HepG2 (cell line): ENCODE measurements around the gene CSNK1G3. TPM values are rescaled to one million over a fixed set of nuclear protein-coding genes. Genes with fewer than 3 reads are reported as not detected.

Experiments
- HDAC1 ChIP-seq: sonication (generic); formaldehyde crosslinking; IDR thresholded peaks from 2 replicates; pipeline ENCODE4 v1.5.1; 2020; ENCODE audit warnings: mild to moderate bottlenecking, missing genetic modification reagents
- KLF9 ChIP-seq: IDR thresholded peaks from 2 replicates; pipeline ENCODE4 v1.6.1; 2016; ENCODE audit warnings: low read depth
- KMT2A ChIP-seq: sonication (generic); formaldehyde crosslinking; IDR thresholded peaks from 2 replicates; pipeline ENCODE4 v1.4.0; 2020; ENCODE audit warnings: missing genetic modification reagents
- MXI1 ChIP-seq: IDR thresholded peaks from 3 replicates; pipeline ENCODE4 v1.6.1; 2012; ENCODE audit warnings: low read depth, low read length, inconsistent platforms, borderline replicate concordance
- NCOR1 ChIP-seq: fragments of 200-600 bp; sonication (generic); IDR thresholded peaks from 2 replicates; pipeline ENCODE4 v1.7.0; 2017; ENCODE audit warnings: antibody characterized with exemption, low read length, borderline replicate concordance
- NR2C2 ChIP-seq: sonication (generic); formaldehyde crosslinking; IDR thresholded peaks from 2 replicates; pipeline ENCODE4 v1.4.0; 2020; ENCODE audit warnings: missing genetic modification reagents, mild to moderate bottlenecking, moderate library complexity, borderline replicate concordance
- SALL1 ChIP-seq: sonication (generic); formaldehyde crosslinking; IDR thresholded peaks from 2 replicates; pipeline ENCODE4 v1.8.0; 2022; ENCODE audit warnings: mild to moderate bottlenecking, missing genetic modification reagents
- SAP130 ChIP-seq: IDR thresholded peaks from 2 replicates; pipeline ENCODE4 v1.6.1; 2016; ENCODE audit warnings: low read depth
- TEAD3 ChIP-seq: optimal IDR thresholded peaks from 2 replicates; pipeline ENCODE3; 2016; ENCODE audit warnings: borderline replicate concordance
- YEATS4 ChIP-seq: sonication (generic); formaldehyde crosslinking; IDR thresholded peaks from 2 replicates; pipeline ENCODE4 v1.4.0; 2020; ENCODE audit warnings: missing genetic modification reagents, borderline replicate concordance
- ZFX ChIP-seq: sonication (generic); formaldehyde crosslinking; IDR thresholded peaks from 2 replicates; pipeline ENCODE4 v1.4.0; 2020; ENCODE audit warnings: mild to moderate bottlenecking, low read depth, missing genetic modification reagents, moderate library complexity
- ZNF18 ChIP-seq: sonication (generic); formaldehyde crosslinking; IDR thresholded peaks from 2 replicates; pipeline ENCODE4 v1.8.0; 2022; ENCODE audit warnings: mild to moderate bottlenecking, missing genetic modification reagents; ENCODE audit not compliant: insufficient replicate concordance
- ZNF749 ChIP-seq: sonication (generic); formaldehyde crosslinking; IDR thresholded peaks from 2 replicates; pipeline ENCODE4 v1.8.0; 2022; ENCODE audit warnings: mild to moderate bottlenecking, missing genetic modification reagents, moderate library complexity, borderline replicate concordance
- polyA plus RNA-seq, 8 experiments: library from polyadenylated mRNA; depleted of rRNA in 3 of 8; stranded (reverse) in 7 of 8; unstranded in 1 of 8; fragments of >200 nt; fragmentation: Illumina TruSeq in 4 of 8; extraction: Trizol in 4 of 8; gene quantifications; 2 replicates each; pipeline versions ENCODE4 v1.2.1 to v1.2.3, GENCODE V29; 2011 to 2016; ENCODE audit warnings: low read depth in 4 of 8, missing spikeins in 1 of 8, mixed read lengths in 1 of 8; ENCODE audit not compliant: insufficient read depth in 1 of 8
- total RNA-seq, 5 experiments: library from RNA; depleted of rRNA; stranded (reverse); fragments of >200 nt; fragmentation: Illumina TruSeq; extraction: Trizol; gene quantifications; 2 replicates each; pipeline ENCODE4 v1.2.3, GENCODE V29; 2016; ENCODE audit warnings: low read depth in 1 of 5
- TF ChIP-seq, protein P1 (sequence below): IDR thresholded peaks from 2 replicates; pipeline ENCODE4 v1.6.1; 2016; ENCODE audit warnings: mild to moderate bottlenecking
- TF ChIP-seq, protein P2 (sequence below): sonication (generic); formaldehyde crosslinking; IDR thresholded peaks from 2 replicates; pipeline ENCODE4 v1.4.0; 2020; ENCODE audit warnings: missing genetic modification reagents
- TF ChIP-seq, protein P3 (sequence below): sonication (generic); formaldehyde crosslinking; IDR thresholded peaks from 2 replicates; pipeline ENCODE4 v1.4.0; 2020; ENCODE audit warnings: mild to moderate bottlenecking, missing genetic modification reagents, borderline replicate concordance

CSNK1G3 gene
- total and polyA plus RNA-seq, 2 of the 13 experiments (the other 11 are each of a cell fraction or from before 2014, with no cell fraction given), result 11.3 to 31.5 TPM

GRCh38 chr5:123512611-123513461 lies 859 bp downstream of the CSNK1G3 start (continued):
- TF ChIP-seq YEATS4 (CRISPR knock-in tag) (0 out of 2 replicates have a peak, but pooled peaks have one; percentile 32), SALL1 (CRISPR knock-in tag) (0 out of 2 replicates have a peak, but pooled peaks have one; percentile 18), TEAD3 (CRISPR knock-in tag) (peak; percentile 9), ZFX (CRISPR knock-in tag) (peak; percentile 41; the same call in 1 of the 2 replicates), NR2C2 (CRISPR knock-in tag) (0 out of 2 replicates have a peak, but pooled peaks have one; percentile 23), MXI1 (0 out of 3 replicates have a peak, but pooled peaks have one; percentile 26), KLF9 (CRISPR knock-in tag) (0 out of 2 replicates have a peak, but pooled peaks have one; percentile 16), KMT2A (peak; percentile 47; the same call in 1 of the 2 replicates), SAP130 (CRISPR knock-in tag) (peak; percentile 66), ZNF749 (CRISPR knock-in tag) (no peak), NCOR1 (no peak), ZNF18 (CRISPR knock-in tag) (no peak), HDAC1 (peak; percentile 29; the same call in 1 of the 2 replicates)
- TF ChIP-seq, protein P1, sequence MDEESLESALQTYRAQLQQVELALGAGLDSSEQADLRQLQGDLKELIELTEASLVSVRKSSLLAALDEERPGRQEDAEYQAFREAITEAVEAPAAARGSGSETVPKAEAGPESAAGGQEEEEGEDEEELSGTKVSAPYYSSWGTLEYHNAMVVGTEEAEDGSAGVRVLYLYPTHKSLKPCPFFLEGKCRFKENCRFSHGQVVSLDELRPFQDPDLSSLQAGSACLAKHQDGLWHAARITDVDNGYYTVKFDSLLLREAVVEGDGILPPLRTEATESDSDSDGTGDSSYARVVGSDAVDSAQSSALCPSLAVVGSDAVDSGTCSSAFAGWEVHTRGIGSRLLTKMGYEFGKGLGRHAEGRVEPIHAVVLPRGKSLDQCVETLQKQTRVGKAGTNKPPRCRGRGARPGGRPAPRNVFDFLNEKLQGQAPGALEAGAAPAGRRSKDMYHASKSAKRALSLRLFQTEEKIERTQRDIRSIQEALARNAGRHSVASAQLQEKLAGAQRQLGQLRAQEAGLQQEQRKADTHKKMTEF (CRISPR knock-in tag), result 0 out of 2 replicates have a peak, but pooled peaks have one; percentile 18
- TF ChIP-seq, protein P2, sequence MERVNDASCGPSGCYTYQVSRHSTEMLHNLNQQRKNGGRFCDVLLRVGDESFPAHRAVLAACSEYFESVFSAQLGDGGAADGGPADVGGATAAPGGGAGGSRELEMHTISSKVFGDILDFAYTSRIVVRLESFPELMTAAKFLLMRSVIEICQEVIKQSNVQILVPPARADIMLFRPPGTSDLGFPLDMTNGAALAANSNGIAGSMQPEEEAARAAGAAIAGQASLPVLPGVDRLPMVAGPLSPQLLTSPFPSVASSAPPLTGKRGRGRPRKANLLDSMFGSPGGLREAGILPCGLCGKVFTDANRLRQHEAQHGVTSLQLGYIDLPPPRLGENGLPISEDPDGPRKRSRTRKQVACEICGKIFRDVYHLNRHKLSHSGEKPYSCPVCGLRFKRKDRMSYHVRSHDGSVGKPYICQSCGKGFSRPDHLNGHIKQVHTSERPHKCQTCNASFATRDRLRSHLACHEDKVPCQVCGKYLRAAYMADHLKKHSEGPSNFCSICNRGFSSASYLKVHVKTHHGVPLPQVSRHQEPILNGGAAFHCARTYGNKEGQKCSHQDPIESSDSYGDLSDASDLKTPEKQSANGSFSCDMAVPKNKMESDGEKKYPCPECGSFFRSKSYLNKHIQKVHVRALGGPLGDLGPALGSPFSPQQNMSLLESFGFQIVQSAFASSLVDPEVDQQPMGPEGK (CRISPR knock-in tag), result peak; percentile 54; the same call in 1 of the 2 replicates
- TF ChIP-seq, protein P3, sequence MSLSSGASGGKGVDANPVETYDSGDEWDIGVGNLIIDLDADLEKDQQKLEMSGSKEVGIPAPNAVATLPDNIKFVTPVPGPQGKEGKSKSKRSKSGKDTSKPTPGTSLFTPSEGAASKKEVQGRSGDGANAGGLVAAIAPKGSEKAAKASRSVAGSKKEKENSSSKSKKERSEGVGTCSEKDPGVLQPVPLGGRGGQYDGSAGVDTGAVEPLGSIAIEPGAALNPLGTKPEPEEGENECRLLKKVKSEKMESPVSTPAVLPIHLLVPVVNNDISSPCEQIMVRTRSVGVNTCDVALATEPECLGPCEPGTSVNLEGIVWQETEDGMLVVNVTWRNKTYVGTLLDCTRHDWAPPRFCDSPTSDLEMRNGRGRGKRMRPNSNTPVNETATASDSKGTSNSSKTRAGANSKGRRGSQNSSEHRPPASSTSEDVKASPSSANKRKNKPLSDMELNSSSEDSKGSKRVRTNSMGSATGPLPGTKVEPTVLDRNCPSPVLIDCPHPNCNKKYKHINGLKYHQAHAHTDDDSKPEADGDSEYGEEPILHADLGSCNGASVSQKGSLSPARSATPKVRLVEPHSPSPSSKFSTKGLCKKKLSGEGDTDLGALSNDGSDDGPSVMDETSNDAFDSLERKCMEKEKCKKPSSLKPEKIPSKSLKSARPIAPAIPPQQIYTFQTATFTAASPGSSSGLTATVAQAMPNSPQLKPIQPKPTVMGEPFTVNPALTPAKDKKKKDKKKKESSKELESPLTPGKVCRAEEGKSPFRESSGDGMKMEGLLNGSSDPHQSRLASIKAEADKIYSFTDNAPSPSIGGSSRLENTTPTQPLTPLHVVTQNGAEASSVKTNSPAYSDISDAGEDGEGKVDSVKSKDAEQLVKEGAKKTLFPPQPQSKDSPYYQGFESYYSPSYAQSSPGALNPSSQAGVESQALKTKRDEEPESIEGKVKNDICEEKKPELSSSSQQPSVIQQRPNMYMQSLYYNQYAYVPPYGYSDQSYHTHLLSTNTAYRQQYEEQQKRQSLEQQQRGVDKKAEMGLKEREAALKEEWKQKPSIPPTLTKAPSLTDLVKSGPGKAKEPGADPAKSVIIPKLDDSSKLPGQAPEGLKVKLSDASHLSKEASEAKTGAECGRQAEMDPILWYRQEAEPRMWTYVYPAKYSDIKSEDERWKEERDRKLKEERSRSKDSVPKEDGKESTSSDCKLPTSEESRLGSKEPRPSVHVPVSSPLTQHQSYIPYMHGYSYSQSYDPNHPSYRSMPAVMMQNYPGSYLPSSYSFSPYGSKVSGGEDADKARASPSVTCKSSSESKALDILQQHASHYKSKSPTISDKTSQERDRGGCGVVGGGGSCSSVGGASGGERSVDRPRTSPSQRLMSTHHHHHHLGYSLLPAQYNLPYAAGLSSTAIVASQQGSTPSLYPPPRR (CRISPR knock-in tag), result 0 out of 2 replicates have a peak, but pooled peaks have one; percentile 22
